A549 (cell line): ENCODE measurements around the gene RFPL4AL1. TPM values are rescaled to one million over a fixed set of nuclear protein-coding genes. Genes with fewer than 3 reads are reported as not detected.
A peak's percentile ranks its signal among the peaks of the same experiment; 100 is the strongest.
"Not testable (repeated sequence)": the region's sequence is repeated elsewhere in the genome, so short reads cannot be mapped to it uniquely, and the experiment has no call there.

Source experiments
- ATAC-seq, 2 experiments: fragments of 200-7000 bp in 1 of 2; fragments of >200 bp in 1 of 2; cut with Nextera tagmentation in 1 of 2; cut with Tn5 transposase in 1 of 2; 3 replicates each; pipeline versions ENCODE4 v1.8.0 to v1.9.1; 2018 to 2020; ENCODE audit warnings: mild to moderate bottlenecking in 1 of 2, moderate library complexity in 1 of 2
- CTCF ChIA-PET: fragments of 300-600 bp; sonication (Branson Sonifier 250); formaldehyde crosslinking; extraction: SDS; loops from one replicate; lab custom pipeline; 2021; ENCODE audit warnings: antibody characterized with exemption, inconsistent platforms; lab: Yijun Ruan, JAX
- POLR2A ChIA-PET: fragments of 350-600 bp; formaldehyde crosslinking; extraction: SDS; loops from one replicate; lab custom pipeline; 2021; ENCODE audit warnings: antibody characterized with exemption, inconsistent platforms; lab: Yijun Ruan, JAX
- DNase-seq, 2 experiments: peaks; one replicate each; pipeline versions ENCODE4 v3.0.0 to v3.0.0-alpha.2; 2011 to 2016; ENCODE audit warnings: low read depth in 1 of 2, low spot score in 1 of 2
- FAIRE-seq: peaks from 2 replicates; lab custom pipeline; 2011; peaks lifted over from hg19 to GRCh38; lab: Jason Lieb, UNC
- H3K27ac ChIP-seq, 2 experiments: fragments of >200 bp; sonication (Bioruptor Twin); formaldehyde crosslinking; 3 replicates each; pipeline ENCODE4 v1.5.1; 2016 to 2017
- H3K4me1 ChIP-seq: fragments of >200 bp; sonication (Bioruptor Twin); formaldehyde crosslinking; 3 replicates; pipeline ENCODE4 v1.6.1; 2016
- H3K4me2 ChIP-seq: fragments of >200 bp; sonication (Bioruptor Twin); formaldehyde crosslinking; 3 replicates; pipeline ENCODE4 v1.6.1; 2016
- H3K4me3 ChIP-seq: fragments of >200 bp; sonication (Bioruptor Twin); formaldehyde crosslinking; 3 replicates; pipeline ENCODE4 v1.5.1; 2016
- H3K9me3 ChIP-seq: fragments of >200 bp; sonication (Bioruptor Twin); formaldehyde crosslinking; 3 replicates; pipeline ENCODE4 v1.6.1; 2016
- BHLHE40 ChIP-seq: IDR thresholded peaks from 2 replicates; pipeline ENCODE4 v1.6.1; 2012; ENCODE audit warnings: low read depth, low read length, inconsistent platforms
- CBX2 ChIP-seq: fragments of 200-600 bp; sonication (generic); IDR thresholded peaks from 2 replicates; pipeline ENCODE4 v1.6.1; 2016; ENCODE audit warnings: low read depth, mild to moderate bottlenecking, borderline replicate concordance
- CBX8 ChIP-seq: fragments of 200-600 bp; sonication (generic); IDR thresholded peaks from 2 replicates; pipeline ENCODE4 v1.6.1; 2016
- CTCF ChIP-seq: fragments of >200 bp; sonication (Bioruptor Twin); formaldehyde crosslinking; IDR thresholded peaks from 3 replicates; pipeline ENCODE4 v1.5.1; 2016
- E2F6 ChIP-seq: IDR thresholded peaks from 2 replicates; pipeline ENCODE4 v1.6.1; 2012; ENCODE audit warnings: low read depth, borderline replicate concordance
- EHF ChIP-seq: fragments of 250-450 bp; sonication (Bioruptor Pico); IDR thresholded peaks from 2 replicates; pipeline ENCODE4 v1.5.0; 2020; ENCODE audit warnings: mild to moderate bottlenecking
- ESRRA ChIP-seq: fragments of 150-350 bp; IDR thresholded peaks from 2 replicates; pipeline ENCODE4 v1.6.1; 2014; ENCODE audit warnings: mild to moderate bottlenecking, low read length, borderline replicate concordance
- HOXB13 ChIP-seq: fragments of 250-450 bp; sonication (Bioruptor Pico); IDR thresholded peaks from 2 replicates; pipeline ENCODE4 v1.5.0; 2020; ENCODE audit warnings: low read depth, mild to moderate bottlenecking, moderate library complexity
- HOXB5 ChIP-seq: fragments of 250-450 bp; sonication (Bioruptor Pico); IDR thresholded peaks from 2 replicates; pipeline ENCODE4 v1.5.0; 2020; ENCODE audit warnings: mild to moderate bottlenecking, moderate library complexity
- JUNB ChIP-seq: fragments of >200 bp; sonication (Bioruptor Twin); formaldehyde crosslinking; IDR thresholded peaks from 2 replicates; pipeline ENCODE4 v1.6.1; 2016
- MAZ ChIP-seq: fragments of 150-350 bp; IDR thresholded peaks from 2 replicates; pipeline ENCODE4 v1.6.1; 2014; ENCODE audit warnings: antibody characterized with exemption, low read depth, low read length, borderline replicate concordance
- NPAS2 ChIP-seq: fragments of 250-450 bp; sonication (Bioruptor Pico); IDR thresholded peaks from 2 replicates; pipeline ENCODE4 v1.8.0; 2022; ENCODE audit warnings: mild to moderate bottlenecking, moderate library complexity, borderline replicate concordance
- SMC3 ChIP-seq: fragments of >200 bp; sonication (Bioruptor Twin); formaldehyde crosslinking; IDR thresholded peaks from 3 replicates; pipeline ENCODE4 v1.6.1; 2018; ENCODE audit warnings: inconsistent platforms
- TP53 ChIP-seq: fragments of 250-450 bp; sonication (Bioruptor Pico); IDR thresholded peaks from 2 replicates; pipeline ENCODE4 v1.5.0; 2021; ENCODE audit warnings: mild to moderate bottlenecking, moderate library complexity
- ZC3H11A ChIP-seq: fragments of 450-650 bp; IDR thresholded peaks from 2 replicates; pipeline ENCODE4 v1.6.1; 2014; ENCODE audit warnings: antibody characterized with exemption, mild to moderate bottlenecking
- ZFP36 ChIP-seq: fragments of 450-650 bp; IDR thresholded peaks from 2 replicates; pipeline ENCODE4 v1.6.1; 2014; ENCODE audit warnings: borderline replicate concordance; ENCODE audit not compliant: partially characterized antibody
- WGBS: methylation state at CpG from one replicate; pipeline ENCODE4 v1.1.6; 2017; ENCODE audit errors: missing lambda C conversion rate; 5-methylcytosine and 5-hydroxymethylcytosine counted together
- polyA plus RNA-seq, 4 experiments: library from polyadenylated mRNA; depleted of rRNA in 3 of 4; stranded (reverse); fragments of >200 nt; fragmentation: RNase III in 1 of 4; extraction: RNeasy Plus Mini Kit Qiagen cat#74134 plus additional on column Dnase treatment in 1 of 4; gene quantifications; 2 replicates in 3 of 4; 3 replicates in 1 of 4; pipeline ENCODE4 v1.2.3, GENCODE V29; 2011 to 2017
- TF ChIP-seq, protein P1 (sequence below): IDR thresholded peaks from 2 replicates; pipeline ENCODE4 v1.6.1; 2012

Gene RFPL4AL1
- polyA plus RNA-seq, 2 of the 4 experiments (the other 2 are of a cell fraction) = not detected

GRCh38 chr19:55753401-55753800 is 15.5 kb upstream of the RFPL4AL1 start (continued):
- TF ChIP-seq CTCF (no peak), HOXB13 (no peak), MAZ (no peak)

DNA sequence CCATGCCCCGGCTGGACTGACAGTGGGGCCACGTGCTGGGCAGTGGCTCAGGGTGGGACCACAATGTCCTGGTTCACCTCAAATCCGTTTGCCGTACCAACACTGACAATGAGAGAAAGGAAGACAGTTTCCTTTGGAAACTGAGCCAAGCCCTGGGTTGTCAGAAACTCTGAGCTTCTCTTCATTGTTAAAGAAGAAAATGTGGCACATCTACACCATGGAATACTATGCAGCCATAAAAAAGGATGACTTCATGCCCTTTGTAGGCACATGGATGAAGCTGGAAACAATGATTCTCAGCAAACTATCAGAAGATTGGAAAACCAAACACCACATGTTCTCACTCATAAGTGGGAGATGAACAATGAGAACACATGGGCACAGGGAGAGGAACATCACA is 12.1 kb upstream of the RFPL4AL1 start:
- WGBS = 26% methylated on average over 4 of the region's 4 CpGs
- DNase-seq, FAIRE-seq, ATAC-seq, H3K4me2 ChIP-seq, H3K27ac ChIP-seq, POLR2A ChIA-PET, H3K4me3 ChIP-seq, H3K4me1 ChIP-seq, CTCF ChIA-PET: not testable (repeated sequence)
- 0 out of 2 replicates have a peak, but pooled peaks have one; percentile 33 for TF ChIP-seq CBX8
- H3K9me3 ChIP-seq = peaks cover 10% of the 10 kb centered on the region

DNA sequence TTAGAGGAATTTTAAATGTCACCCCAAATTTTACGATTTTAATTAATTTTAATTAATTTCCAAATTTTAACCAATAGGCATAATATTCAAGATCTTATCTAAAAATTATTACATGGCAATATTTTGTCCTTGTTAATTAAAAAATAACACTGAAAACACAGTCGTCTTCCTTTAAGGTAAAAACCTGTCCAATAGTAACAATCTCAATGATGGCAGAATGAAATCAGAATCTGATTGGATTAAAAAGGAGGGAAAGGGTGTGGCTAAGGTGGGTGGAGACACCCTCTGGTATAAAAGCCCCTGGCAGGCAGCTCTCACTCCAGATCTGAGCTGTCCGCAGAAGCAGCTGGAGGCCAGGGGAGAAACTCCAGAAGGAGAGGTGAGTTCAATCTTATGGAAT is 10.1 kb upstream of the RFPL4AL1 start, which contains the start of gene RFPL4A:
RFPL4A (plus strand) TSS at position 301 of the 400 bp plus-strand sequence. CDS start 2,704 bp downstream, outside the sequence.
- H3K4me2 ChIP-seq, H3K27ac ChIP-seq, CTCF ChIA-PET, POLR2A ChIA-PET, ATAC-seq, H3K4me1 ChIP-seq, H3K4me3 ChIP-seq, DNase-seq: not testable (repeated sequence)
- 39% methylated on average over 3 of the region's 3 CpGs for WGBS
- H3K9me3 ChIP-seq = peaks cover 10% of the 10 kb centered on the region
- FAIRE-seq = peak; percentile 13

DNA sequence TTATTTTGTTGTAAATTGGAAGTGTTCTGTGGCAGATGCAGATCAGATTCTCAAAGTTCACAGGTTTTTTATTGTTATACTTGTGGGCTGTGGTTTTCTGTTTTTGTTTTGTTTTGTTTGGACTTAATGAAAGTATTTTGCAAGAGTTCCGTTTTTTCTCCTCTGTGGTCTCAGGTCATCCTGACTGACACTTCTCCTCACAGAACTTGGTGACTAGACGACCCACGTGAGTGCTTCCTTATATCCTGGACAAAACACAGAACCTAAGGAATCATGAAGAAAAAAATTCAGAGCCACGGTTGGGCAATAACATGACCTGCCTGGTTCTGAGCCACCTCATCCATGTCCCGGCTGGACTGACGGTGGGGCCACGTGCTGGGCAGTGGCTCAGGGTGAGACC is 2.5 kb upstream of the RFPL4AL1 start:
- H3K9me3 ChIP-seq = peaks cover 11% of the 10 kb centered on the region; the same call in 2 of the 3 replicates
- WGBS = 2% methylated on average over 7 of the region's 7 CpGs
- TF ChIP-seq EHF (CRISPR knock-in tag) (no peak), HOXB5 (no peak), ZC3H11A (no peak), BHLHE40 (no peak), TP53 (CRISPR knock-in tag) (no peak), E2F6 (no peak), CBX2 (no peak), ESRRA (no peak), NPAS2 (CRISPR knock-in tag) (no peak), ZFP36 (no peak), MAZ (no peak), SMC3 (no peak), JUNB (no peak)
- TF ChIP-seq, protein P1, sequence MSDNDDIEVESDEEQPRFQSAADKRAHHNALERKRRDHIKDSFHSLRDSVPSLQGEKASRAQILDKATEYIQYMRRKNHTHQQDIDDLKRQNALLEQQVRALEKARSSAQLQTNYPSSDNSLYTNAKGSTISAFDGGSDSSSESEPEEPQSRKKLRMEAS = no peak
- no peak for ATAC-seq
- ChIA-PET POLR2A (no interaction called here), CTCF (no interaction called here)
- H3K4me3 ChIP-seq = no peak overlapping the region
- H3K4me1 ChIP-seq = no peaks in the 10 kb centered on the region
- H3K27ac ChIP-seq = no peak overlapping the region
- no peak overlapping the region for H3K4me2 ChIP-seq
- DNase-seq = no peak
- FAIRE-seq = no peak

GRCh38 chr19:55769632-55770031 is 714 bp downstream of the RFPL4AL1 start:
- H3K27ac ChIP-seq, H3K4me1 ChIP-seq, H3K4me2 ChIP-seq, ATAC-seq, CTCF ChIA-PET, DNase-seq, FAIRE-seq, POLR2A ChIA-PET, H3K4me3 ChIP-seq: not testable (repeated sequence)
- 2% methylated on average over 3 of the region's 3 CpGs for WGBS
- peaks cover 10% of the 10 kb centered on the region; the same call in 2 of the 3 replicates for H3K9me3 ChIP-seq
